K562 (cell line): ENCODE measurements around the gene ATP13A1. TPM values are rescaled to one million over a fixed set of nuclear protein-coding genes. Genes with fewer than 3 reads are reported as not detected.

Experiments used
- ARID4B ChIP-seq: sonication (generic); formaldehyde crosslinking; IDR thresholded peaks from 2 replicates; pipeline ENCODE4 v1.8.0; 2022; ENCODE audit warnings: mild to moderate bottlenecking, missing genetic modification reagents
- BRD4 ChIP-seq: fragments of 200-600 bp; sonication (generic); IDR thresholded peaks from 2 replicates; pipeline ENCODE4 v1.6.1; 2017; ENCODE audit warnings: inconsistent platforms
- CREB5 ChIP-seq: fragments of 250-450 bp; sonication (Bioruptor Pico); IDR thresholded peaks from 2 replicates; pipeline ENCODE4 v1.5.0; 2020; ENCODE audit warnings: mild to moderate bottlenecking
- HMGN3 ChIP-seq: IDR thresholded peaks from 2 replicates; pipeline ENCODE4 v1.6.1; 2011; ENCODE audit warnings: borderline replicate concordance, low read depth, mild to moderate bottlenecking, mixed read lengths, low read length; ENCODE audit not compliant: insufficient read length; ENCODE audit errors: extremely low read depth
- HNRNPK ChIP-seq: fragments of 200-400 bp; formaldehyde crosslinking; IDR thresholded peaks from one replicate; pipeline ENCODE4 v1.6.1; 2018; ENCODE audit warnings: mild to moderate bottlenecking, low read depth, low read length; ENCODE audit not compliant: poor library complexity, severe bottlenecking
- MXI1 ChIP-seq: IDR thresholded peaks from 2 replicates; pipeline ENCODE4 v1.6.1; 2011; ENCODE audit warnings: low read depth, mild to moderate bottlenecking, improper control_type of control experiment, low read length
- NFXL1 ChIP-seq: fragments of 450-650 bp; formaldehyde crosslinking; IDR thresholded peaks from 2 replicates; pipeline ENCODE4 v1.4.0; 2021; ENCODE audit warnings: mild to moderate bottlenecking
- TOE1 ChIP-seq, 2 experiments: fragments of 450-650 bp in 1 of 2; sonication (generic) in 1 of 2; formaldehyde crosslinking in 1 of 2; IDR thresholded peaks; 2 replicates each; pipeline versions ENCODE4 v1.7.1 to v1.8.0; 2016 to 2022; ENCODE audit warnings: borderline replicate concordance in 2 of 2, mild to moderate bottlenecking in 2 of 2, antibody characterized with exemption in 1 of 2, inconsistent platforms in 1 of 2, low read depth in 1 of 2, missing genetic modification reagents in 1 of 2, moderate library complexity in 1 of 2
- ZBTB9 ChIP-seq: fragments of 450-650 bp; formaldehyde crosslinking; IDR thresholded peaks from 2 replicates; pipeline ENCODE4 v1.4.0; 2020; ENCODE audit warnings: mild to moderate bottlenecking, moderate library complexity
- ZNF512 ChIP-seq: IDR thresholded peaks from 2 replicates; pipeline ENCODE4 v1.6.1; 2016; ENCODE audit warnings: missing genetic modification characterization, missing compliant biosample characterization
- ZNF707 ChIP-seq: fragments of 250-450 bp; sonication (Bioruptor Pico); conservative IDR thresholded peaks from 2 replicates; pipeline ENCODE4 v1.8.0; 2022; ENCODE audit warnings: inconsistent platforms, mild to moderate bottlenecking, moderate library complexity
- polyA plus RNA-seq, 8 experiments: library from polyadenylated mRNA; depleted of rRNA in 4 of 8; stranded (reverse) in 5 of 8; unstranded in 3 of 8; fragments of >200 nt; fragmentation: Nextera tagmentation in 2 of 8; fragmentation: Illumina TruSeq in 1 of 8; extraction: Ambion mirVana in 2 of 8; extraction: Trizol in 1 of 8; gene quantifications; 2 replicates each; pipeline versions ENCODE4 v1.2.1 to v1.2.3, GENCODE V29; 2011 to 2014; ENCODE audit warnings: inconsistent platforms in 1 of 8, missing spikeins in 1 of 8
- total RNA-seq, 7 experiments: library from RNA; depleted of rRNA in 6 of 7; stranded (reverse); fragments of >200 nt in 6 of 7; fragmentation: Illumina TruSeq in 2 of 7; extraction: Trizol in 2 of 7; gene quantifications; 2 replicates each; pipeline versions ENCODE4 v1.2.1 to v1.2.3, GENCODE V29; 2011 to 2021; ENCODE audit warnings: low replicate concordance in 1 of 7

The ATP13A1 gene
- total and polyA plus RNA-seq, 9 of the 15 experiments (the other 6 are each of a cell fraction or from before 2014, with no cell fraction given): 0.90 to 83.8 (median 23.1) TPM

GRCh38 chr19:19668230-19669012 is 4.9 kb upstream of the ATP13A1 start, which contains the start of gene ZNF101 (continued):
- TF ChIP-seq MXI1 (no peak), ARID4B (CRISPR knock-in tag) (no peak), CREB5 (no peak), ZNF707 (CRISPR knock-in tag) (no peak), TOE1 (IDR thresholded peaks at IDR 0.05; ENCODE audit: borderline replicate concordance) (no peak), TOE1 (CRISPR knock-in tag; IDR thresholded peaks at IDR 0.05; ENCODE audit: borderline replicate concordance, low read depth) (no peak), ZNF512 (no peak), BRD4 (0 out of 2 replicates have a peak, but pooled peaks have one; percentile 35), ZBTB9 (CRISPR knock-in tag) (no peak), NFXL1 (CRISPR knock-in tag) (no peak), HMGN3 (peak; percentile 51), HNRNPK (no peak)
